H7 (cell line): ENCODE data around the gene HPGD. TPM values are rescaled to one million over a fixed set of nuclear protein-coding genes. Genes with fewer than 3 reads are reported as not detected.

Experiments
- DNase-seq: peaks from one replicate; pipeline ENCODE4 v3.0.0; 2012
- H3K27me3 ChIP-seq: 2 replicates; pipeline ENCODE4 v1.6.0; 2011; ENCODE audit warnings: mild to moderate bottlenecking, low read length; ENCODE audit not compliant: control insufficient read depth, insufficient read depth
- H3K36me3 ChIP-seq: replicated peaks from 2 replicates; pipeline ENCODE4 v1.5.1; 2011; ENCODE audit warnings: low read length; ENCODE audit not compliant: control insufficient read depth, insufficient read depth
- H3K4me3 ChIP-seq: 2 replicates; pipeline ENCODE4 v1.5.1; 2011; ENCODE audit warnings: low read depth, mild to moderate bottlenecking, control low read depth, low read length, moderate library complexity; ENCODE audit not compliant: insufficient read depth
- total RNA-seq: library from RNA; depleted of rRNA; stranded (reverse); fragments of >200 nt; shearing (Covaris generic); gene quantifications from 2 replicates; pipeline ENCODE4 v1.2.3, GENCODE V29; 2014; rRNA removed

The HPGD gene
- total RNA-seq, result 6.2 and 13.9 TPM in 2 replicates

DNA sequence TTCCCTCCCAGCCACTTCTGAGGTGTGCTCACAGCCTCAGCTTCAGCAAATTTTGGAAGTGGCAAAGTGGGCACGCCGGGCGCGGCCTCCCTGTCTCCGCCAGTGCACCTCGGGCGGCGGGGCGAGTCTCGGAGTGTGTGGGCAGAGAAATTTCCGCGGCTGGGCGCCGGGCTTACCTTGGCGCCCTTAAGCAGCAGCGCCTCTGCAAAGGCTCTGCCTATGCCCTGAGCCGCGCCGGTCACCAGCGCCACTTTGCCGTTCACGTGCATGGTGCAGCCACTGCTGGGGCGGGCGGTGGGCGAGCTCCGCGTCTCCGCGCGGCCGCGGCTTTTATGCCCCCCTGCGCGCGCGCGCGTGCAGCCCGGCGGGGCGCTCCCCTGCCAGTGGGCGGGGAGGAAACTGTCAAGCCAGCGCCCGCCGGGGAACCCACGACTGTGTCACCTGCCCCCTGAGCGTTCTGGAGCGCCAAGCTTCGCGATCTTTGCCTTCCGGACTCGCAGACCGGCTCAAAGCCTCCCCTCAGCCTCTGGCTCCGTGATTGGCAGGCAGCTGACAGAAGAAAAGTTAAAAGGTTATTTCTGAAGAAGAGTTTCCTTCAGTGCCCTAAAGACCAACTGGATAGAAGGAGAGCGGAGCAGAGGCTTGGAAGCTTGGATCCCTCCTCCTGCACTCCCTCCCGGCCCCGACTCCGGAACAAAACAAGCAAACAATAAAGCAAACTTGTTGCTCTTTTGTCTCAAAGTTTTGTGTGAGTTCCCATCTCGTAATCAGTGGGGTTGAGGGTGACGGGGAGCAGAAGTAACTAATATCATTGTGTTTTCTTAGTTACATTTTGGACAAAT is at the start of gene HPGD:
Gene HPGD, minus strand, starts transcription at position 306 of the 842 bp plus-strand sequence. Its CDS starts 37 bp downstream, at position 269.
- H3K4me3 ChIP-seq, result peak within 1 kb of the TSS; percentile 60
- peaks cover 17% of the 10 kb centered on the region for H3K27me3 ChIP-seq
- H3K36me3 ChIP-seq, result no peaks in the 10 kb centered on the region
- peak; percentile 70 for DNase-seq

DNA sequence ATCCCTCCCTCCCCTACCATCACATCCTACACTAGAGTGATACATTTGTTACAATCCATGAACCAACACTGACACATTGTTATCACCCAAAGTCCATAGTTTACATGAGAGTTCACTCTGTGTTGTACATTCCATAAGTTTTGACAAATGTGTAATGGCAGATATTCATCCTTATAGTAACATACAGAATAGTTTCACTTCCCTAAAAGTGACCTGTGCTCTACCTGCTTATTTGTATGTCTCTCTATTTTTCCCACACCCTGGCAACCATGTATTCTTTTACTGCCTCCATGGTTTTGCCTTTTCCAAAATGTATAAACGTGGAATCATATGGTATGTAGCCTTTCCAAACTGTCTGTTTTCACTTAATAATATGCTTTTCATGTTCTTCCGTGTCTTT is 42.2 kb upstream of the HPGD start:
- no peaks in the 10 kb centered on the region for H3K27me3 ChIP-seq
- H3K36me3 ChIP-seq, result no peaks in the 10 kb centered on the region
- no peak overlapping the region for H3K4me3 ChIP-seq
- DNase-seq, result no peak

GRCh38 chr4:174563399-174563798 is 41.1 kb upstream of the HPGD start:
- Histone ChIP-seq H3K27me3 (no peaks in the 10 kb centered on the region), H3K4me3 (no peak overlapping the region), H3K36me3 (no peaks in the 10 kb centered on the region)
- DNase-seq, result no peak

DNA sequence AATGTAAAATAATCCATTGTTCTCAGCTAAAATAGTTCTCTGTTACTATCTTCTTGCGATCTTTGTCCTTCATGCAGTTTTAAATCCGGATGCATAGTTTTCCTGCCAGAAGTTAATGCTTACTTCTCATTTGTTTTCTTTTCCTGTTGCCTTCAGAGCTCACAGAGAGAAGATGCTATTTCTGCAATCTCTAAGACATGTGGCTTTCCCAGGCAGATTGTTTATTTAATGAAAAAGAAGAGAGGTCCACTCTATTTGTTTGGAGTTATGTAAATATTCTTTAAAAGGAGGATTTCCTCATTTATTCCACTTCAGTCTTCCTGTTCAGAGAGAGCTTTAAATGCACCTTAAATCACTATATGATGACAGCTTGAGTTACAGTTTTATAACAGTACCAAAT is 39.3 kb upstream of the HPGD start:
- DNase-seq, result no peak
- H3K27me3 ChIP-seq, result no peaks in the 10 kb centered on the region
- no peaks in the 10 kb centered on the region for H3K36me3 ChIP-seq
- no peak overlapping the region for H3K4me3 ChIP-seq

DNA sequence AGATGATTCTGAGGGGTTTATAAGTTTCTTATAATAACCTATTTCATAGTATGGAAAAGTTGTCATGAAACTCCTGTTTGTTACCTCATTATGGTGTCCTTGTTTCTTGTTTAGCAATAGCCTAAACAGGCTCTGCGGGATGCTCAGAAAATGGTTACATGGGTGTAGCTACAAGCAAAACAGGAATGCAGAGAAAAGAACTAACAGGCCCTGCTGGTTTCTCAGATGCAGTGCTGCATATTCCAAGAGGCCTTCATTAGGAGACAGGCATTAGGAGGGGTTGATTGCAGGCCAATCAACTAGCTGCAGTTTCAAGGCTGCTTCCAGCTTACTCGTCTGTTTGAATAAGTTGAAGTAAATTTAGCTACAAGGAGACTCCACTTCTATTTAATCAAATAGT is 37.6 kb upstream of the HPGD start:
- DNase-seq, result peak; percentile 5
- Histone ChIP-seq H3K27me3 (no peaks in the 10 kb centered on the region), H3K4me3 (no peak overlapping the region), H3K36me3 (no peaks in the 10 kb centered on the region)

DNA sequence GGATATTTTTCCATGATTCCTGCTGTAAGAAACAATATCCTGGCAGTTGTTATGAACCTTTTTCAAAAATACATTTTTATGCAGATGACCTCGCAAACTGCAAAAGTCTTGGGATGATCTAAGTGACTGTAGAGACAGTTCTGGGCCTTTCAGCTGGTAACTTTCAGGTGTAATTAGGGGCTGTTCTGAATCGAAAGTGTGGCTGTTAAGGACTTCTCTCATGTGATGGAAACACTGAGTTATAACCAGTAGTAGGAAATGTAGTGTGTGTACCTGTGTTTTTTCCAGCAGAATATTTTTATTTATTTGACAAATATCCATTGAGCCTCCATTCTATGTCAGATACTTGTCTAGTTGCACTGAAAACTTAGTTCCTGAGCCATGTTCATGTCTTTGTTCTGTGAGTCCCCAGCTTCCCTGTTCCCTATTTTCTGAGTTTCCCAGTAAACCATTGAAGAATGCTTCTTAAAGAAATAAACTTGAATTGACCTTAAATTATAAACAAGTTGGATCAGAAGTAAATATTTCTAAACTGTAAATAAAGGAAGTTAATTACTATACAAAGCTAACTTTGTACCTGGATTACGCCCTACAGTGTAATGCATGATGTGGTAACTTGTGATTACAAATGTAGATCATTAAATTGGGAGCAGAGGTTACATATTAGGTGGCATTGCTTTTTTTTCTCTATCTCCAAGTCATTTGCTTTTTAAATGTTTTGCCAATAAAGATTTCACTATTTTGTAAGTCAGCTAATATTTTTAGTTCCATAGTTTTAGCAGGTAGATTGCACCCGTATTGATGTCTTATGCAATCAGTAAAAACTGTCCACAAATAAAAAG is 33.7 kb upstream of the HPGD start:
- Histone ChIP-seq H3K4me3 (no peak overlapping the region), H3K36me3 (no peaks in the 10 kb centered on the region), H3K27me3 (no peaks in the 10 kb centered on the region)
- no peak for DNase-seq

GRCh38 chr4:174554231-174554728 is 32.0 kb upstream of the HPGD start:
- DNase-seq, result no peak
- Histone ChIP-seq H3K27me3 (no peaks in the 10 kb centered on the region), H3K36me3 (no peaks in the 10 kb centered on the region), H3K4me3 (no peak overlapping the region)

GRCh38 chr4:174553828-174554227 is 31.5 kb upstream of the HPGD start:
- H3K4me3 ChIP-seq, result no peak overlapping the region
- no peaks in the 10 kb centered on the region for H3K27me3 ChIP-seq
- no peak for DNase-seq

DNA sequence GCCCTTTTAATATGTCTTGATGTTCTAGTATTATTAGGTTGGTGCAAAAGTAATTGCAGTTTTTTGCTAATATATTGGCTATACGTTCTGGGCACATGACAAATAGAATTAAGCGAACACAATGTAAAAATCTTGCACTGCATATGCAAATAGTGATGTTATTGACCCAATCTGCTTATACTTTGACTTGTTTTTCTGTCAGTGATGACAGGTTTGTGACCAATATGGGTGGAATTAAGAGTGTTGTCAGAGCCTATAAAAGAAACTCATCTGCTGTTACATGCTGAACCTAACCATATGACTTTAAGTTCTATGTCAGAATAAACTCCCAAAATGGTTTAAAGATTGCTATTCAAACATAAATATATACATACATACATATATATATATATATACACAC is 30.7 kb upstream of the HPGD start:
- H3K36me3 ChIP-seq, result no peaks in the 10 kb centered on the region
- H3K27me3 ChIP-seq, result no peaks in the 10 kb centered on the region
- H3K4me3 ChIP-seq, result no peak overlapping the region
- DNase-seq, result no peak

More at GRCh38 chr4:174553828-174554227, 31.5 kb upstream of the HPGD start:
- H3K36me3 ChIP-seq, result no peaks in the 10 kb centered on the region

GRCh38 chr4:174550541-174550940 is 28.3 kb upstream of the HPGD start:
- Histone ChIP-seq H3K36me3 (no peaks in the 10 kb centered on the region), H3K27me3 (no peaks in the 10 kb centered on the region), H3K4me3 (no peak overlapping the region)
- no peak for DNase-seq

GRCh38 chr4:174549721-174550120 is 27.4 kb upstream of the HPGD start:
- Histone ChIP-seq H3K36me3 (no peaks in the 10 kb centered on the region), H3K27me3 (no peaks in the 10 kb centered on the region), H3K4me3 (no peak overlapping the region)
- DNase-seq, result no peak

- no peak for DNase-seq
- Histone ChIP-seq H3K27me3 (no peaks in the 10 kb centered on the region), H3K36me3 (no peaks in the 10 kb centered on the region), H3K4me3 (no peak overlapping the region)
Measured at GRCh38 chr4:174545268-174545667, 23.0 kb upstream of the HPGD start.

- no peaks in the 10 kb centered on the region for H3K36me3 ChIP-seq
- H3K4me3 ChIP-seq, result no peak overlapping the region
- DNase-seq, result no peak
- H3K27me3 ChIP-seq, result no peaks in the 10 kb centered on the region
Measured at GRCh38 chr4:174544496-174544895, 22.2 kb upstream of the HPGD start.

- H3K4me3 ChIP-seq, result no peak overlapping the region
- H3K27me3 ChIP-seq, result no peaks in the 10 kb centered on the region
- no peaks in the 10 kb centered on the region for H3K36me3 ChIP-seq
- DNase-seq, result no peak
Measured at GRCh38 chr4:174540175-174540574, 17.9 kb upstream of the HPGD start.

DNA sequence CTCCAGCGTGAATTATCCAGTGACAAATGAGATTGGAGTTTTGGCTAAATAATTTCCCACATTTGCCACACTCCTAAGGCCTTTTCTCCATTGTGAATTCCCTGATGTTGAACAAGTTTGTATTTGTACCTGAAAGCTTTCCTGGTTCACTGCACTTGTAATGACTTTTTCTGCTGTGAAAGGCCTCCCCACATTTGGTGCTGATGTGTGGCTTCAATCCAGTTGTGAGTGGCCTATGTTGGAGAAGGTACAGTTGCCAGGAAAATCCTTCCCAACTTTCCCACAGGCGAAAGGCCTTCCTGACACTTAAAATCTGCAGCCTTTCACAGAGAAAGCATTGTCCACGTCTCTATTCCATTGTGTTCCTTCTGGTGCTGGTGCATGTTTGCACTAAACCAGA is 17.3 kb upstream of the HPGD start:
- Histone ChIP-seq H3K4me3 (no peak overlapping the region), H3K36me3 (no peaks in the 10 kb centered on the region), H3K27me3 (no peaks in the 10 kb centered on the region)
- DNase-seq, result no peak
